H4 (cell line): ENCODE measurements around the gene NEUROD6. TPM values are rescaled to one million over a fixed set of nuclear protein-coding genes. Genes with fewer than 3 reads are reported as not detected.

Experiments used
- total RNA-seq: library from RNA; depleted of rRNA; stranded (reverse); fragments of >200 nt; shearing (Covaris generic); gene quantifications from 2 replicates; pipeline ENCODE4 v1.2.3, GENCODE V29; 2014; rRNA removed

The NEUROD6 gene
- total RNA-seq, 1 experiment from 2014 or later: not detected

Other genes starting within 250 kb of the NEUROD6 start
- 0.39 TPM in 1 of 2 replicates, not detected in the other for gene ITPRID1, start 173.4 kb upstream of the NEUROD6 start, total RNA-seq